Measurements from ENCODE around the gene COL28A1.

- TF ChIP-seq, protein P1, sequence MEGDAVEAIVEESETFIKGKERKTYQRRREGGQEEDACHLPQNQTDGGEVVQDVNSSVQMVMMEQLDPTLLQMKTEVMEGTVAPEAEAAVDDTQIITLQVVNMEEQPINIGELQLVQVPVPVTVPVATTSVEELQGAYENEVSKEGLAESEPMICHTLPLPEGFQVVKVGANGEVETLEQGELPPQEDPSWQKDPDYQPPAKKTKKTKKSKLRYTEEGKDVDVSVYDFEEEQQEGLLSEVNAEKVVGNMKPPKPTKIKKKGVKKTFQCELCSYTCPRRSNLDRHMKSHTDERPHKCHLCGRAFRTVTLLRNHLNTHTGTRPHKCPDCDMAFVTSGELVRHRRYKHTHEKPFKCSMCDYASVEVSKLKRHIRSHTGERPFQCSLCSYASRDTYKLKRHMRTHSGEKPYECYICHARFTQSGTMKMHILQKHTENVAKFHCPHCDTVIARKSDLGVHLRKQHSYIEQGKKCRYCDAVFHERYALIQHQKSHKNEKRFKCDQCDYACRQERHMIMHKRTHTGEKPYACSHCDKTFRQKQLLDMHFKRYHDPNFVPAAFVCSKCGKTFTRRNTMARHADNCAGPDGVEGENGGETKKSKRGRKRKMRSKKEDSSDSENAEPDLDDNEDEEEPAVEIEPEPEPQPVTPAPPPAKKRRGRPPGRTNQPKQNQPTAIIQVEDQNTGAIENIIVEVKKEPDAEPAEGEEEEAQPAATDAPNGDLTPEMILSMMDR (IDR thresholded peaks at IDR 0.05; ENCODE audit: low read depth, low read length) = no peak
- TF ChIP-seq EZH2phosphoT487 (IDR thresholded peaks at IDR 0.05; ENCODE audit: low read depth) = no peak
Observed at GRCh38 chr7:7312323-7312722, 223.3 kb downstream of the COL28A1 start.
